Activated CD4-positive, alpha-beta T cell treated with anti-CD3 and anti-CD28 coated beads, Interleukin-2, amount 10 ng/mL, durations not matched to agents 7 days and 5 days (primary cell): ENCODE data around the gene RRP15. TPM values are rescaled to one million over a fixed set of nuclear protein-coding genes. Genes with fewer than 3 reads are reported as not detected.

Source experiments
- CTCF ChIA-PET: fragments of 350-600 bp; sonication (Branson Sonifier 250); formaldehyde crosslinking; loops from one replicate; lab custom pipeline; 2021; ENCODE audit warnings: antibody characterized with exemption; lab: Charles Lee
- POLR2A ChIA-PET: fragments of 350-600 bp; sonication (Branson Sonifier 250); formaldehyde crosslinking; loops from one replicate; lab custom pipeline; 2021; ENCODE audit warnings: antibody characterized with exemption; lab: Charles Lee
- DNase-seq: peaks from one replicate; pipeline ENCODE4 v3.0.0-alpha.2; 2020
- H3K27ac Mint-ChIP-seq: one replicate; pipeline ENCODE4 v1.8.0; 2021; ENCODE audit warnings: mild to moderate bottlenecking, moderate library complexity, mixed read lengths
- H3K27me3 Mint-ChIP-seq: one replicate; pipeline ENCODE4 v1.8.0; 2021; ENCODE audit warnings: mixed read lengths
- H3K36me3 Mint-ChIP-seq: one replicate; pipeline ENCODE4 v1.8.0; 2021; ENCODE audit warnings: low read depth, mixed read lengths
- H3K4me1 Mint-ChIP-seq: one replicate; pipeline ENCODE4 v1.8.0; 2021; ENCODE audit warnings: mixed read lengths
- H3K4me3 Mint-ChIP-seq: one replicate; pipeline ENCODE4 v1.8.0; 2021; ENCODE audit warnings: mild to moderate bottlenecking, moderate library complexity, mixed read lengths
- H3K9me3 Mint-ChIP-seq: one replicate; pipeline ENCODE4 v1.8.0; 2021; ENCODE audit warnings: mixed read lengths
- total RNA-seq, 2 experiments: library from RNA; stranded (reverse); gene quantifications; one replicate each; pipeline ENCODE4 v1.2.3, GENCODE V29; 2021

RRP15 gene
- total RNA-seq, 2 experiments from 2014 or later: 14.0 to 18.0 TPM

GRCh38 chr1:218266356-218266755 is 18.7 kb upstream of the RRP15 start:
- ChIA-PET POLR2A (no interaction called here), CTCF (no interaction called here)
- Mint-ChIP-seq H3K36me3 (no peaks in the 10 kb centered on the region), H3K4me3 (no peak overlapping the region), H3K4me1 (no peaks in the 10 kb centered on the region), H3K27me3 (no peaks in the 10 kb centered on the region), H3K9me3 (no peaks in the 10 kb centered on the region), H3K27ac (no peak overlapping the region)
- no peak for DNase-seq

- Mint-ChIP-seq H3K4me3 (no peak overlapping the region), H3K27me3 (peaks cover 5% of the 10 kb centered on the region), H3K27ac (no peak overlapping the region), H3K36me3 (no peaks in the 10 kb centered on the region), H3K4me1 (no peaks in the 10 kb centered on the region), H3K9me3 (no peaks in the 10 kb centered on the region)
- ChIA-PET CTCF (no interaction called here), POLR2A (no interaction called here)
- no peak for DNase-seq
Measured at GRCh38 chr1:218272366-218272765, 12.7 kb upstream of the RRP15 start.

- CTCF ChIA-PET: no interaction called here
- H3K9me3 Mint-ChIP-seq: no peaks in the 10 kb centered on the region
- H3K27me3 Mint-ChIP-seq: peaks cover 5% of the 10 kb centered on the region
- H3K4me3 Mint-ChIP-seq: no peak overlapping the region
- no peaks in the 10 kb centered on the region for H3K36me3 Mint-ChIP-seq
- H3K4me1 Mint-ChIP-seq: no peaks in the 10 kb centered on the region
- H3K27ac Mint-ChIP-seq: no peak overlapping the region
- DNase-seq: no peak
- POLR2A ChIA-PET: no interaction called here
Measured at GRCh38 chr1:218273762-218274479, 11.2 kb upstream of the RRP15 start.

GRCh38 chr1:218274511-218274910 is 10.6 kb upstream of the RRP15 start:
- H3K9me3 Mint-ChIP-seq: no peaks in the 10 kb centered on the region
- H3K27me3 Mint-ChIP-seq: peaks cover 5% of the 10 kb centered on the region
- H3K4me3 Mint-ChIP-seq: no peak overlapping the region
- H3K4me1 Mint-ChIP-seq: no peaks in the 10 kb centered on the region
- ChIA-PET CTCF (no interaction called here), POLR2A (no interaction called here)
- H3K27ac Mint-ChIP-seq: no peak overlapping the region
- H3K36me3 Mint-ChIP-seq: no peaks in the 10 kb centered on the region
- DNase-seq: no peak

- Mint-ChIP-seq H3K9me3 (no peaks in the 10 kb centered on the region), H3K4me1 (no peaks in the 10 kb centered on the region), H3K36me3 (no peaks in the 10 kb centered on the region), H3K27ac (no peak overlapping the region), H3K27me3 (peaks cover 9% of the 10 kb centered on the region), H3K4me3 (no peak overlapping the region)
- POLR2A ChIA-PET: no interaction called here
- DNase-seq: no peak
- CTCF ChIA-PET: interaction anchor here (0.8 kb wide), 1 partner anchor 49 kb away, joined by 3 read pairs; no protein-coding TSS in a partner anchor
Measured at GRCh38 chr1:218275823-218276222, 9.3 kb upstream of the RRP15 start.

- DNase-seq: no peak
- H3K4me3 Mint-ChIP-seq: no peak overlapping the region
- POLR2A ChIA-PET: no interaction called here
- H3K9me3 Mint-ChIP-seq: peaks cover 3% of the 10 kb centered on the region
- peaks cover 17% of the 10 kb centered on the region for H3K4me1 Mint-ChIP-seq
- H3K36me3 Mint-ChIP-seq: no peaks in the 10 kb centered on the region
- no peak overlapping the region for H3K27ac Mint-ChIP-seq
- peaks cover 9% of the 10 kb centered on the region for H3K27me3 Mint-ChIP-seq
- CTCF ChIA-PET: no interaction called here
Measured at GRCh38 chr1:218281285-218281684, 3.8 kb upstream of the RRP15 start.

- Mint-ChIP-seq H3K4me3 (peak overlapping the region; percentile 91), H3K36me3 (no peaks in the 10 kb centered on the region), H3K27ac (peak overlapping the region; percentile 94), H3K27me3 (peaks cover 7% of the 10 kb centered on the region), H3K9me3 (peaks cover 3% of the 10 kb centered on the region), H3K4me1 (peaks cover 26% of the 10 kb centered on the region)
- CTCF ChIA-PET: interaction anchor here (0.5 kb wide), 1 partner anchor 36 kb away, joined by 3 read pairs; no protein-coding TSS in a partner anchor
- POLR2A ChIA-PET: interaction anchor here (0.6 kb wide), 1 partner anchor 61 kb away, joined by 4 read pairs; the partner anchor contains the start of gene TGFB2
- DNase-seq: no peak
Measured at GRCh38 chr1:218284377-218284916, 646 bp upstream of the RRP15 start.

- H3K27me3 Mint-ChIP-seq: no peaks in the 10 kb centered on the region
- DNase-seq: no peak
- H3K9me3 Mint-ChIP-seq: no peaks in the 10 kb centered on the region
- POLR2A ChIA-PET: no interaction called here
- H3K4me3 Mint-ChIP-seq: no peak overlapping the region
- no peak overlapping the region for H3K27ac Mint-ChIP-seq
- CTCF ChIA-PET: no interaction called here
- H3K4me1 Mint-ChIP-seq: peaks cover 3% of the 10 kb centered on the region
- H3K36me3 Mint-ChIP-seq: no peaks in the 10 kb centered on the region
Measured at GRCh38 chr1:218292515-218292914, 7.4 kb downstream of the RRP15 start.

- Mint-ChIP-seq H3K4me1 (no peaks in the 10 kb centered on the region), H3K36me3 (no peaks in the 10 kb centered on the region), H3K27ac (no peak overlapping the region), H3K9me3 (no peaks in the 10 kb centered on the region), H3K27me3 (no peaks in the 10 kb centered on the region), H3K4me3 (no peak overlapping the region)
- ChIA-PET POLR2A (no interaction called here), CTCF (no interaction called here)
- no peak for DNase-seq
Measured at GRCh38 chr1:218294546-218294945, 9.5 kb downstream of the RRP15 start.

- no peak overlapping the region for H3K27ac Mint-ChIP-seq
- ChIA-PET CTCF (interaction anchor here (1.2 kb wide), 1 partner anchor 11 kb away, joined by 3 read pairs; the partner anchor contains the start of gene RRP15), POLR2A (no interaction called here)
- H3K36me3 Mint-ChIP-seq: no peaks in the 10 kb centered on the region
- no peaks in the 10 kb centered on the region for H3K4me1 Mint-ChIP-seq
- no peaks in the 10 kb centered on the region for H3K9me3 Mint-ChIP-seq
- no peak overlapping the region for H3K4me3 Mint-ChIP-seq
- H3K27me3 Mint-ChIP-seq: no peaks in the 10 kb centered on the region
- DNase-seq: no peak
Measured at GRCh38 chr1:218296162-218296561, 11.1 kb downstream of the RRP15 start.

- H3K27me3 Mint-ChIP-seq: no peaks in the 10 kb centered on the region
- H3K9me3 Mint-ChIP-seq: no peaks in the 10 kb centered on the region
- ChIA-PET CTCF (no interaction called here), POLR2A (no interaction called here)
- peaks cover 4% of the 10 kb centered on the region for H3K4me1 Mint-ChIP-seq
- peaks cover under 1% of the 10 kb centered on the region for H3K36me3 Mint-ChIP-seq
- no peak for DNase-seq
- no peak overlapping the region for H3K27ac Mint-ChIP-seq
- no peak overlapping the region for H3K4me3 Mint-ChIP-seq
Measured at GRCh38 chr1:218297461-218297860, 12.4 kb downstream of the RRP15 start.

- no peak overlapping the region for H3K4me3 Mint-ChIP-seq
- no peaks in the 10 kb centered on the region for H3K9me3 Mint-ChIP-seq
- no peak overlapping the region for H3K27ac Mint-ChIP-seq
- H3K4me1 Mint-ChIP-seq: peaks cover 6% of the 10 kb centered on the region
- CTCF ChIA-PET: no interaction called here
- H3K27me3 Mint-ChIP-seq: no peaks in the 10 kb centered on the region
- POLR2A ChIA-PET: no interaction called here
- peaks cover 2% of the 10 kb centered on the region for H3K36me3 Mint-ChIP-seq
- no peak for DNase-seq
Measured at GRCh38 chr1:218297867-218298266, 12.8 kb downstream of the RRP15 start.

GRCh38 chr1:218298398-218298797 is 13.3 kb downstream of the RRP15 start:
- no peak overlapping the region for H3K4me3 Mint-ChIP-seq

More at GRCh38 chr1:218298398-218298797, 13.3 kb downstream of the RRP15 start:
- H3K27ac Mint-ChIP-seq: no peak overlapping the region
- CTCF ChIA-PET: interaction anchor here (0.5 kb wide), 1 partner anchor 13 kb away, joined by 3 read pairs; no protein-coding TSS in a partner anchor
- peaks cover 9% of the 10 kb centered on the region for H3K4me1 Mint-ChIP-seq
- H3K36me3 Mint-ChIP-seq: peaks cover 2% of the 10 kb centered on the region
- no peaks in the 10 kb centered on the region for H3K9me3 Mint-ChIP-seq
- no peaks in the 10 kb centered on the region for H3K27me3 Mint-ChIP-seq
- POLR2A ChIA-PET: no interaction called here
- DNase-seq: no peak
